HG03280 (cell line): ENCODE results near the gene RNF145.
A peak's percentile ranks its signal among the peaks of the same experiment; 100 is the strongest.
"Not testable (repeated sequence)": the region's sequence is repeated elsewhere in the genome, so short reads cannot be mapped to it uniquely, and the experiment has no call there.

Experiments
- ATAC-seq: cut with Tn5 transposase; IDR thresholded peaks from one replicate; pipeline ENCODE4 v1.9.1; 2021; ENCODE audit warnings: mild to moderate bottlenecking, moderate library complexity; ENCODE audit not compliant: unreplicated experiment

The RNF145 gene, protein sequence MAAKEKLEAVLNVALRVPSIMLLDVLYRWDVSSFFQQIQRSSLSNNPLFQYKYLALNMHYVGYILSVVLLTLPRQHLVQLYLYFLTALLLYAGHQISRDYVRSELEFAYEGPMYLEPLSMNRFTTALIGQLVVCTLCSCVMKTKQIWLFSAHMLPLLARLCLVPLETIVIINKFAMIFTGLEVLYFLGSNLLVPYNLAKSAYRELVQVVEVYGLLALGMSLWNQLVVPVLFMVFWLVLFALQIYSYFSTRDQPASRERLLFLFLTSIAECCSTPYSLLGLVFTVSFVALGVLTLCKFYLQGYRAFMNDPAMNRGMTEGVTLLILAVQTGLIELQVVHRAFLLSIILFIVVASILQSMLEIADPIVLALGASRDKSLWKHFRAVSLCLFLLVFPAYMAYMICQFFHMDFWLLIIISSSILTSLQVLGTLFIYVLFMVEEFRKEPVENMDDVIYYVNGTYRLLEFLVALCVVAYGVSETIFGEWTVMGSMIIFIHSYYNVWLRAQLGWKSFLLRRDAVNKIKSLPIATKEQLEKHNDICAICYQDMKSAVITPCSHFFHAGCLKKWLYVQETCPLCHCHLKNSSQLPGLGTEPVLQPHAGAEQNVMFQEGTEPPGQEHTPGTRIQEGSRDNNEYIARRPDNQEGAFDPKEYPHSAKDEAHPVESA

DNA sequence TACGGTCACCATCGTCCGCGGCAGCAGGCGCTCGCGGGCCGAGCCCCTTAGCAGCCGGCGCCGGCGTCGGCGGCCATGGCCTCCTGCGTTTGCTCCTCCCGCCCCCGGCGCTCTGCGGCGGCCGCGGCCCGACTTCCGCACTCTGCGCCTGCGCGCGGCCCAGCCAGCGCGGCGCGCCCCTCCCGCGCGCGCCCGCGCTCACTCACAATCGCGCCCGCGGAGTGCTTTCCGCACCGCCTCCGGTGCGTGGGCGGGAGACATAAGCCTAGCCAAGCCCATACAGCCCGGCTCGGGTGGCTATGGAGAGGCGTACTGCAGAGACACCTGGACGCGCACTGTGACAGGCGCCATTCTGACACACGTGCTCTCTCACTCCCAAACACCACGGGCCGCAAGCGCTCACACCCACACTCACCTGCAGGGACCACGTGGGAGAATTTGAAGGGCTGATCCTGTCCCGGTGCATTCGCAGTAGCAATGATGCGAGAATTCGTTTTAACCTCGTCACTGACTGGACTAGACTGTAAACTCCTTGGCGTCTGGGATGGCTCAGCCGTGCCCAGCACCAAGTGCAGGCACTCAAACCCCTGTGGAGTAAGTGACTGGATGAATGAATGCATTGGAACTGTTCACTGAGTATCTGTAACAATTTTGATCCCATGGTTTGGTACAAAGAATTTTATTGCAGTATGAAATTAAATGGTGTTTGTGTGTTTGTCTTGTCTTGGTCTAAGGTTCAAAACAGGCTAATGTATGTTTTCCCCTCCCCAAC, at the start of gene RNF145:
Gene RNF145 (minus strand): TSS at position 116 of the 772 bp plus-strand sequence. CDS start 5,936 bp downstream, outside the sequence.
- peak; percentile 77 for ATAC-seq

GRCh38 chr5:159258361-159258760, 49.0 kb upstream of the RNF145 start:
- no peak for ATAC-seq

GRCh38 chr5:159257629-159258283, 48.4 kb upstream of the RNF145 start:
- no peak for ATAC-seq

GRCh38 chr5:159257007-159257406, 47.7 kb upstream of the RNF145 start:
- ATAC-seq = no peak

DNA sequence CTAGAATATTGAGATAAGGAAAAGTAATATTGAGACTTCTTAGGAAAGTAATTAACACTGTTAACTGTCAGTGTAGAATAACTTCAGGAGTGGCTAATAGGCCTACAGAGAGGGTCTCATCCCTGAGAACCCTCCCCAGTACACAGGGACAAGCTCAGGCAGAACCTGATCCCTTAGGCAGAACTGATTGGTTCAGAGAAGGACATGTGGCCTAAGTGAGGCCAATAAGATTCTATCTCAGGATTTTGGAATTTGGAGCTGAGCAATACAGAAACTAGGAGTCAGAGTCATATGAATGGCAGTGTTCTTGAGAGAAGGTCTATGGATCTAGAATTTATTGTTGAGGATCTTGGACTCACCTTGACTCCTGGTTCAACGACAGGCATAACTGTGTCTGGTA, 42.8 kb upstream of the RNF145 start:
- no peak for ATAC-seq

GRCh38 chr5:159249158-159249557, 39.8 kb upstream of the RNF145 start:
- no peak for ATAC-seq

DNA sequence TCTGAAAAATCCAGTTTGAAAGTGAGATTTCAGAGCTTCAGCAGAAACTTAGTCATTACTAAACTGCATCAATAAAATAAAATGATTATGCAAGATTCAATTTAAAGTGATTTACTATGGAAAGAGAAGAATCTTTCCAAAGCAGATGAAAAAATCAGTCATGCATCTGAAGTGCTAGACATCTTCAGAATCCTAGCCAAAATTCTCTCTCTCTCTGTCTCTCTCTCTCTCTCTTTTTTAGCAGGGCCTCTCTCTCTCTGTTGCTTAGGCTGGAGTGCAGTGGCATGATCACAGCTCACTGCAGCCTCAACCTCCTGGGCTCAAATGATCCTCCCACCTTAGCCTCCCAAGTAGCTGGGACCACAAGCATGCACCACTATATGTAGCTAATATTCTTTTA, 35.5 kb upstream of the RNF145 start:
- no peak for ATAC-seq

DNA sequence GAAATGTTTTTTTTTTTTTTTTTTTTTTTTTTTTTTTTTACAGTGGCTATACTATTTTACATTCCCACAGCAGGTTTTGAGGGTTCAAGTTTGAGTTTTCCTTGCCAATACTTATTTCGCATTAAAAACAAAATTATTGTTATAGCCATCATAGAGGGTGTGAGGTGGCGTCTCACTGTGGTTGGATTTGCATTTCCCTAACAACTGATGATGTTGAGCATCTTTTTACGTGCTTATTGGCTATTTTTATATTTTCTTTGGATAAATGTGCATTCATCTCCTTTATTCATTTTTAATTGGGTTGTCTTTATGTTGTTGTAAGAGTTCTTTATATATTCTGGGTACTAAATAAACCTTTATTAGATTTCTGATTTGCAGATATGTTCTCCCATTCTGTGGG, 34.8 kb upstream of the RNF145 start:
- ATAC-seq = no peak

DNA sequence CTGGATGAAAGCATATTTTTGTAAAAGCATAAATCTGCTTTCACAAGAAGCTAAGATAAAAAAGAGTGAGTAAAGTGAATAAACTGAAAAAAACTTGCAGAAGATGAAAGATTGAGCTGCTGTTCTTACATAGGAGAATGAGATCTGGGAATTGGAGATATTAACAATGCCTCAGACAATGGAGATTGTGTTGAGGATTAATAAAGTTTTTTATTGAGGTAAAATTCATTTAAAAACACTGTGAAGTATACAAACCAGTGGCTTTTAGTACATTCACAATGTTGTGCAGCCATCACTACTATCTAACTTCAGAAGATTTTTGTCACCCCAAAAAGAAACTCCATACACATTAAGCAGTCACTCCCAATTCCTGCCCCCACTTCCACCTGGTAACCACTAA, 34.0 kb upstream of the RNF145 start:
- no peak for ATAC-seq

DNA sequence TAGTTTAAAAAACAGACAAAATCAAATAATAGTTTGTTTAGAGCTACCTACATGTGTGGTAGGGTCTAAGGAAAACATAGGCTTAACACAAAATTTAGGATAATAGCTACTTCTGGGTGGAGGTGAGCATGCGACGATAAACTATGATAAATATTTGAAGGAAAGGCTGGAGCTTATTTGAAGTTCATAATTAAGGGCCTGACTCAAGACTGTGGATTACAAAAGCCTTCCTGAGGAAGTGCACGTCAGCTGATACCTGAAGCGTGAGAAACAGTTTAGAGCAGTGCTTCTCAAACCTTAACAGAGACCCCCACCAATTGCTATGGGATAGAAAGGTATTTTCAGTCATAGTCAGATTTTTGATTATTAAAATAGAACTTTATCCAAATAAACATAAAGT, 33.3 kb upstream of the RNF145 start:
- ATAC-seq = no peak

GRCh38 chr5:159241946-159242552, 32.7 kb upstream of the RNF145 start:
- no peak for ATAC-seq

GRCh38 chr5:159240301-159240870, 31.0 kb upstream of the RNF145 start:
- no peak for ATAC-seq

DNA sequence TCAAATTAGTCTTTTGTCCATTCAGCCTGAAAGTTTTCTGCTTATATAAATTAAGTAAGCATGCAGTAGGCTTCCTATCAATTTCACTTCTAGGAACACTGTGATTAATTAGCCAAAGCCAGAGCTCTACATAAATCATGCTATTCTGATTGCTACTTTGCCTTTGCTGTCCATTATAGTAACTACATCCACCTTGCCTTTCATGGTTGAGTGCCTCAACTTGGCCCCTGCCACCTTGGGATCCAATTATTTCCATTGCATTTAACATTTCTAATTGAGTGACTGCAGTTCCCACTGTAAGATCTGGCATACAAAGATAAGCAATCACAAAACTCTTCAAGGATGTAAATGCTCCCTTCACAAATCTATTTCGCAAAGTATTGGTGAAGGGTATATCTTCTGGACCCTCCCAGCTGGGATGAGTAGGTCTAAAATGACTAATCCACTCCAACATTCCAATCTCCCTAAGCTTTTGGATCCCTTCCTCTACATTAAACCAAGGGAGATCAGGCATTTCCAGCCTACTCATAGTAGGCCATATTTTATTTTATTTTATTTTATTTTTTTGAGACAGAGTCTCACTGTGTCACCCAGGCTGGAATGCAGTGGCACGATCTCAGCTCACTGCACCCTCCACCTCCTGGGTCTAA, 26.6 kb upstream of the RNF145 start:
- ATAC-seq = not testable (repeated sequence)

- ATAC-seq = no peak
Measured at GRCh38 chr5:159231167-159231566, 21.8 kb upstream of the RNF145 start.

GRCh38 chr5:159230657-159231056, 21.3 kb upstream of the RNF145 start:
- no peak for ATAC-seq

DNA sequence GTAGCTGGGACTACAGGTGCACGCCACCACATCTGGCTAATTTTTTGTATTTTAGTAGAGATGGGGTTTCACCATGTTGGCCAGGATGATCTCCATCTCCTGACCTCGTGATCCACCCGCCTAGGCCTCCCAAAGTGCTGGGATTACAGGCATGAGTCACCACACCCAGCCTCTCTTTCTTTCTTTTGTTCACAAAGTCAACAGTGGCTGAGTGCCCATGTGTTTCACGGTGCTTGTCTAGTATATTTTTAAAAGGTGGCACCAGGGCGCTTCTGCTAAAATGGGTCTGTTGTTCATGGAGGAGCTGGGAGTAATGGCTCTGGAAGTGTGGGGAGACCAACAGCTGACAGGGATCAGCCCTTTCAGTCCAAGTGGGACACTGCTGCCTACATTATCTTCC, 18.7 kb upstream of the RNF145 start:
- ATAC-seq = not testable (repeated sequence)

- no peak for ATAC-seq
Measured at GRCh38 chr5:159227452-159227851, 18.1 kb upstream of the RNF145 start.

GRCh38 chr5:159226451-159226850, 17.1 kb upstream of the RNF145 start:
- ATAC-seq = no peak

DNA sequence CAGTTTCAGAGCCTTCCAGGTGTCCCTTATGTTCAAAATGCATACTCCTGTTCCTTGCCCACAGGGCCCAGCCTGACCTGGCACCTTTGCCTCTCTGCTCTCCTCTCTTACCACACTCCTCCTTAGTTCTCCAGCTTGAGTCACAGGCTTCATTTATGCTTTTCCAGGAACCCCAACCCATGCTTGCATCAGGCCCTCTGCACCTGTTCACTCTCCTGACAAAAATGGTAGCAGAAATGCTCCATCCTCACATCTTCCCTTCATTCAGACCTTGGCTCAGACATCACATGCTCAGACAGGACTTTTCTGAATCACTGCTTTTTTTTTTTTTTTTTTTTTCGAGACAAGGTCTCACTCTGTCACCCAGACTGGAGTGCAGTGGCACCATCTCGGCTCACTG, 15.1 kb upstream of the RNF145 start:
- ATAC-seq = no peak

- ATAC-seq = no peak
Measured at GRCh38 chr5:159223469-159223868, 14.1 kb upstream of the RNF145 start.
